ENCODE data around the gene ADCY5.

Gene ADCY5

DNA sequence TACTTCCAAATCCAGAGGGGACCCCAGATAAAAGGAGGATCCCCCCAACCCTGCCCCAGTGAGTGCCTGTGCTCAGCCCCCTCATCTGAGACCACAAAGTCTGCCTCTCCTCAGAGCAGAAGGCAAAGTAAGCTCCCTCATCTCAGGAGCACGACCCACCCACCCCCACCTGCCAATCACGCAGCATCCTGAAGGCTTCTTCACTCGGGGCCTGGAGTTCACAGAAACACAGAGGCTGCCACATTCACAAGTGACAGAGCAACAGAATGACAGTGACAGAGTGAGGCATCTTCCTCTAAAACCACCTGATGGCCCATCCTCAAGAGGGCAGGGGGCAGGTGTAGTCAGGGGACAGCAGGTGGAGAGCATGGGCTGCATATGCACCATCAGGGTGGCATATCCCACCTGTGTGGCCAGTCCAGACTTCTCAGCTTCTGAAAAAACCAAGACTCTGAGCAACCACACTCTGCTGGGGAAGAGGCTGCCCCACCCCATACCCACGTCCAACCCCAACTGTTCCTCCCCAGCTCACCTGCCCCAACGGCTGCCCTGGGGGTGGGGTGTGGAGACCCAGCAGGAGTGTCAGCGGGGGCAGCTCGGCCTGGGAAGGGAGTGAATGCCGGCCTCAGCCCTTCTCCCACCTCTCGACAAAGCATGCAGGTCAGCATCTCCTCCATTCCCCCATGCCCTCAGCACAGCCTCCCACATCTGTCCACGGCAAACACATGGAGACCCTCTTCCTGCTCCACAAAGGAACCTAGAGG lies 19.3 kb downstream of the ADCY5 start:
- DNase-seq (ENCODE audit: low read depth): no peak

DNA sequence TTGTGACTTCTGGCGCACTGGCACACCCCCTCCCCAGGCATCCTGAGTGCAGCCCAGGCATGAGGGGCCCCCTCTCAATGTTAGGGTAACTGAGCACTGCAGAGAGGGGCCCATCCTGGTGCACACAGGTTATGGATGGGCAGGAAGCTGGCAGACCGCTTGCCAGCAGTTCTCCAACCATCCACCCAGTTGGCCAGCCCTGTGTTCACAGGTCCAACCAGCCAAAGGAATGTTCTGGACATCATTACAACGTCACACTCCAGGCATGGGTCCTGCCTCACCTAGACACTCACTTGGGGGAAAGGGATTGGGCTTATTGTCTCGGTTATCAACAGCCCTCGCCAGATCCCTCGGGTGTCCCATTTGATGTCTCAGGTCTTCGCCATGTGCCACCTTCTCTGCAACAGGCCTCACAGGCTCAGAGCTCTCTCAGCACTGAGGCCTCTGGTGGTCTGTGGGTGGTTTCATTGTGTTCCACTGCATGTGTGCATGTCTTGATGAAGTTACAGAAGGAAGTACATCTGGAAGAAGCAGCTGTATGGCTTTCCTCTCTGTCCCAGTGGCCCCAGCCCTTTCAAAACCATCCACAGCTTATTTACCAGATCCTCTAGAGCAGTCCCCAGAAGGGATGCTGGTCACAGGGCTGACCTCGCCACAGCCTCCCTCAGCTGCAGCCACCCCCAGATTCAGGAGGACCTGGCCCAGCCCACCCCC lies 23.7 kb downstream of the ADCY5 start:
- no peak for DNase-seq (ENCODE audit: low read depth)

GRCh38 chr3:123424321-123424998 lies 24.4 kb downstream of the ADCY5 start:
- DNase-seq (ENCODE audit: low read depth): no peak

DNA sequence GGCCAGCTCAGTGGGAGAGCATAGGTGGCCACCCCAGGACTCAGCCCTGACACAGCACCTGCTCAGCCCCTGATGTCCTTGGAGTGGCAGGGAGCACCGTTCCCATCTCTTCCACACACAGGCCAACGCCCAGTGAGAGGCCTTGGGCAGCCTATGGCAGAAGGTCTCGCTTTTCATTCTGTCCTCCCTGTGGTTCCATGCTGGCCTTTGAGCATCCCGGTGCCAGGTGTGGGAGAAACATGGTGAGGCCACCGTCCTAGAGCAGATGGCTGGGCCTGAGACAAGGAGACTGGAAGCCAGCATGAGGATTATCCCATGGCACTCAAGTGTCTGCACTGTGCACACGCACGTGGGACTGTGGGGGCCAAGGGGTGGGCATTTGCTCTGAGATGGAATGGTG lies 25.1 kb downstream of the ADCY5 start:
- no peak for DNase-seq (ENCODE audit: low read depth)

DNA sequence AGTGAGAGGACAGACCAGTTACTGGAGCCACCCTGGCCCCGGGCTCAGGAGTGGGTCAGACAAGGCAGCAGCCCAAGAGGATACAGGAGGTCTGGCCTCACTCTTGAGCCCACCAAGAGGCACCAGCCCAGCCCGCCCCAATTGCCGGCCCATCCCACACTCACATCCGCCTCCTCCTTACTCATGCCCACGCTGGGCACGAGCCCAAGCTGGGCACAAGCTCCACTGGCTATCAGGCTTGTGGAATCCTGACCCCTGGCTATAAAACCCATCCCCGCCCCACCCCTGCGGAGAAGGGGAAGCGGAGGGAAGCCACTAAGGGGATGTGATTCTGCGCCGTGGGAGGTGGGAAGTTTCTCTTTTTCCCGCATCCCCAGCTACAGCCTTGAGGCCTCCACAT lies 25.9 kb downstream of the ADCY5 start:
- no peak for DNase-seq (ENCODE audit: low read depth)

GRCh38 chr3:123422457-123422856 lies 26.4 kb downstream of the ADCY5 start:
- no peak for DNase-seq (ENCODE audit: low read depth)

DNA sequence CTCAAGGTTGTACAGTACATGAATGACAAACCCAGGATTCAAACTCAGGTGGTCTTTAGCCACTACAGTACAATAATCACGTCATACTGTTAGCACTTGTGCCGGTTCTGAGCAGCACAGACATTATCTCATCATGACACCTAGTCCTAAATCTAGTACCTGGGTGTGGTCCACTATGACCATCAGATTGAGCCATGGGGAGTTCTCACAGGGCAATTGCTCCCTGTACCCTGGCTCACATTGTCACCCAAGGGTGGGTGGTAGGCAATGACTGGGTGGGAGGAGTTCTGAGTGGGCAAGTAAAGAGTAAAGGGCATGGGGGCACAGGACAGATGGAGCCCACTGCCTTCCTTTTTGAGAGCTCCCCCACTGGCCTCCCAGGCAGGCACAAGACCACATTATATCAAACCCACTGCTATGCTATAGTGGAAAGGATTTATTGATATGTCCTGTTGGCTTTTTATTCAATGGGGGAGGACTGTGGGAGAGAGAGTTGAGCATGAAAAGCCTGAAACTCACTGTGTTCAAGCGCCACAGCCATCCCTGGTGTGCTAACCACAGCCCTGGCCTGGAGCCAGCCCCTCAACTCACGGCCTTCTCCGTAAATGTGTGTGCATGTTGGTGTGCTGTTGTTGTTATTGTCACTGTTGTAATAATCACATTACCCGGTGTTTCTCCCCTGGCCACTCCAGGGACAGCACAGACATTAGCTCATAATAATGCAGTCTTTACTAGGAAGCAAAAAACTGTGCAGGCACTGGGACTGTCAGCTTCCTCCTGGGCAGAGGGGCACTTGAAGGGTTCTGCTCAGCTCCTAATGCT lies 27.3 kb downstream of the ADCY5 start:
- DNase-seq (ENCODE audit: low read depth): no peak

DNA sequence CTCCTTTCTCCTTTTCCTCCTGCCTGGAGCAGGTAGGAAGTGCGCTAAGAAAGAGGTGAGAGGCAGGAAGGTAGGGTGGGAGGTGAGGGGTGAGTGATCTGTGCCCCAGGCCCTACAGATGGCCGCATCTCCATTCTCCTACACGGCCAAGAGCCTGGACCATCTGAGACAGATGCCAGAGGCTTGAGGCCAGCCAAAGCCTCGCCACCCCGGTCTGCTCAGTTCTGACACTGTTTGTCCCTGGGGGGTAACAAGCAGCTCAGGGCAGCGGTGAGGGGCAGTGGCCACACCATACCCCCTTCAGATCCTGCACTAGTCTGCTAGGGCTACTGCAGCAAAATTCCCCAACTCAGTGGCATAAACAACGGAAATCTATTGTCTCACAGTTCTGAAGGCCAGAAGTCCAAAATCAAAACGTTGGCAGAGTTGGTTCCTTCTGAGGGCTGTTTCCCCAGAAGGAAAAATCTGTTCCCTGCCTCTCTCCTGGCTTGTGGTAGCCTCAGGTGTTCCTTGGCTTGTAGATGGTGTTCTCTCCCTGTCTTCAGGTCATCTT lies 28.4 kb downstream of the ADCY5 start:
- no peak for DNase-seq (ENCODE audit: low read depth)

GRCh38 chr3:123419850-123420297 lies 29.0 kb downstream of the ADCY5 start:
- no peak for DNase-seq (ENCODE audit: low read depth)

DNA sequence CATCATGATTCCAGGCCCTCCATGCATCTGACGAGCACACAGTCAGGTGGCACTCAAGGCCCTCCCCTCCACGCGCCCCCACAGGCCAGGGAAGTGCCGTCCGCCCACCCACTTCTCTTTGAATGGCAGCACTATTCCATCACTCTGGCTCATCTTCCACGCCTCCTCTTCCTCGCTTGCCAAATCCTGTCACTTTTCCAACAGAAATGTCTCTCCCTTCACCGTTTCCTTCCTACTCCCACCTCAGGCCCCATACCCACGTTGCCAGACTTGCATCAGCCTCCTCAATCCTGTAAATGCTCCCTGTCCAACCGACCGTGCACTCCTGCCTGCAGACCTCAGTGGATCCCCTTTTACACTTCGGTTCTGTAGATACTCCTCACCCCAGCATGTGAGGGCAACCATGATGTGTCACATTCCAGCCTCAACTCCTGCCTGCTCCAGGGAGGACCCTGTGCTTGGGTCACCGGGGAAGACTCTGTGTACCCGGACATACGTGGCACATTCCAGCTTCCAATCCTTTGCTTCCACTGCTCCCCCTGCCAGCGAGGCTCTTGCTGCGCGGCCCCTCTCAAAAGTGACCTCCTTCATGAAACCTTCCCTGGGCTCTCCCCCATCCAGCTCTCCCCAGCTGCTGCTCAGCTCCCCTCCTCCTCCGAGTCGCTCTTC lies 29.6 kb downstream of the ADCY5 start:
- DNase-seq (ENCODE audit: low read depth): no peak

DNA sequence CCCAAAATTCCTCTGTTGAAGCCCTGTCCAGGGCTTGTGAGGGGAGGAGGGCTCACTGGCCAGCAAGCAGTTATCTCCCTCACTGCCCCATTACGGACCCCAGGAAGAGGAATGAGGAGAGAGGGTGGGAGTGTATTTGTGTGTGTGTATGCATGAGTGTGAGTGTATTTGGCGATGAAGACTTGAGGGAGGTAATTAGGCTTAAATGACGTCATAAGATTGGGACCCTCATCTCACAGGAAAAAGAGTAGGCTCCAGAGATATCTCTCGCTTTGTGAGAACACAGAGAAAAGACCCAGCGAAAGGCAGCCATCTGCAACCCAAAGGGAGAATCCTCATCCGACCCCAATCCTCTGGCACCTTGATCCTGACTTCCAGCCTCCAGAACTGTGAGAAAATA lies 32.2 kb downstream of the ADCY5 start:
- no peak for DNase-seq (ENCODE audit: low read depth)

- no peak for DNase-seq (ENCODE audit: low read depth)
Measured at GRCh38 chr3:123416173-123416572, 32.7 kb downstream of the ADCY5 start.

- DNase-seq (ENCODE audit: low read depth): no peak
Measured at GRCh38 chr3:123414973-123415775, 33.7 kb downstream of the ADCY5 start.

DNA sequence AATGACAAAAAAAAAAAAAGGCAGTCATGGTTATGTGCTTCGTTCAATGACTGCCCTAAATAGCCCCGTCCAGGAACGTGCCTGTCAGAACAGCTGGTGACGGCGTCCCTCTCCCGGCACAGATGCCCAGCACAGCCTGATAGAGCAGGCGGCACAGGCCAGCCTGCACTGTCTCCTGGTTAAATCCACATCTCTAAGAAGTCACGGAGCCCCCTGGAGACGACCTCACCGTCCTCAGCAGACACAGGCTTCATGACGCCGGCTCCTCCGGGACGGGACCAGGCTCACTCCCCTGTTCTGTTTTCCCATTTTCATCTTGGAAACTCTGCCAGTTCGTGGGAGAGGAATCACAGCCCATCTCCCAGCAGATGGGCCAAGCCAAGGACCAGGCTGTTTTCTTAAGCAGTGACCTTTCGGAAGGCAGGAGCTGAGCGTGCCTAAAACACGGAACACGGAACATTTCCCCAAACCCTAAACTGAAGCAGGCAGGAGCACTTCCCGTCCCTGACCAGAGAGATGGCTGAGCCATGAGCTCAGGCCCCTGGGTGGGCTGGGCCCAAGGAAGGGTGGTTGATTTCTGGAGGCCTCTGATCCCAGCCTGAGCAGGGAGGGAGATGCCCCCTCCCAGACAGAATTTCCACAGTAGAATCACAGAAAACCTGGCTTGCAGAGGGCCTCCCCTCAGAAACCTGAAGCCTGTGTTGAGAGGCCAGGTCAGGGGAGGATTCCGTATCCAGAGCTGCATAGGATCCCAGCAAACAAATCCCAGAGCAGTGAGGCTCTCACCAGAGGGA lies 35.9 kb downstream of the ADCY5 start:
- DNase-seq (ENCODE audit: low read depth): no peak

- no peak for DNase-seq (ENCODE audit: low read depth)
Measured at GRCh38 chr3:123412076-123412475, 36.8 kb downstream of the ADCY5 start.

DNA sequence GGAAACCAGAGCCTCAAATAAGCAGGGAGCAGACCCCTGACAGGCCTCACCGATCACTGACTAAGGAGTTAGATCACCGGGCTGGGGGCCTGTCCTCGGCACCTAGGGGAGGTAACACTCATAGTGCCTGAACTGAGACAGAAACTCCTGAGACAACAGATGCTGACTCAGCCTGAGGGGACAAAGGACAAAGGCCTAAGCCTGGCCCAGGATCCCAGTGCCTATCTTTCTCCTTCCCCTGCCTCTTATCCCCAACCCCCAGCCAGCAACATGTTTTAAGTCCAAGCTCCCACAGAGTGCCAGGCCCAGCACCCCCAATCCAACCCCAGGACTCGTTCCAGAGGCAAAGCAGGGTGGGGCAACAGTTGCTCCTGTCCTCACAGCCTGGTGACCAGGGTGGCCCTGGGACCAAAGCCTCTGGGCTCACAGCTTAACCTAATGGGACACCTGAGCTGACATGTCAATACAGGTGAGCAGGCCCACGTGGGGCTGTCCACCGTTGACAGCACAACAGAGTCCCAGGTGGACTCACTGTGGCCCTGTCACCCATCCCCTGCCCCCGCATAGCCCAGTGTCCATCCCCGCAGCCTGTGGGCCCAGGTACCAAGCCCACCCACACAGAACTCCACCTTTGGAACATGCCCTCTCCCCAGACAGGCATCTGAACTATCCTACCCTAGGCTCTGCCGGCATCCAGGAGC lies 37.4 kb downstream of the ADCY5 start:
- no peak for DNase-seq (ENCODE audit: low read depth)

GRCh38 chr3:123410149-123410515 lies 38.8 kb downstream of the ADCY5 start:
- DNase-seq (ENCODE audit: low read depth): no peak

DNA sequence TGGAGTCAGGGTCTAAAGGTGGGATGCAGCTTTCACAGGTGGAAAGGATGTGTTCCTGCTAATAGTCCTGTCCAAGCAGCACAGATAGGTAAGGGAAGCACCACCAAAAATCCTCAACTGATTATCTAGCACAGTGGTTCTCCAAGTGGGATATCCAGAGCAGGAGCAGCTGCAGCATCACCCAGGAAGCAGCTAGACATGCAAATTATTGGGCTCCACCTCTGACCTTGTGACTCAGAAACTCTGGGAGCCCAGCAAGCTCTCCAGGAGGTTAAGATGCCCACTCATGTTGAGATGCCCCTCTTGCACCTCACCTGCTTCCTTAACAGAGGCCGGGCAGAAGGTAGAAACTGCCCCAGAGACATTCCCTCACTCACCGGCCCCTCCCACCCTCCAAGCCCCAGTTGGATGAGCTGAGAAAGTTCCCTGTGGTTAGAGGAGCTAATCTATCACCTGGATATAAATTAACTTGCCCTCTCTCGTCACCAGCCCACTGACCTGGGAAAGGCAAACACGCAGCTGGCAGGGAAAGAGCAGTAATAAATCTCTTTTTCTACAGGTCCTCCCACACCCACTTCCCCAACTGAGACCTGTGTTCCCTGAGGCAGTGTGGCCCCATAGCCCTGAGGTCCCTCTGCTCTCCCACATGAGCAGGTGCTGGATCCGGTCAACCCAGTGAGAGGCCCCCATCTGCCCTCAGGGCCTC lies 39.3 kb downstream of the ADCY5 start:
- DNase-seq (ENCODE audit: low read depth): no peak

All from stimulated activated CD4-positive, alpha-beta T cell treated with anti-CD3 and anti-CD28 coated beads, Interleukin-2, amount 100 ng/mL, for 4 hours (primary cell).